GM19395 (cell line): ENCODE measurements around the gene RSAD1.

Experiments used
- ATAC-seq: cut with Tn5 transposase; IDR thresholded peaks from one replicate; pipeline ENCODE4 v1.9.1; 2021; ENCODE audit warnings: mild to moderate bottlenecking, moderate library complexity; ENCODE audit not compliant: unreplicated experiment

The RSAD1 gene

DNA sequence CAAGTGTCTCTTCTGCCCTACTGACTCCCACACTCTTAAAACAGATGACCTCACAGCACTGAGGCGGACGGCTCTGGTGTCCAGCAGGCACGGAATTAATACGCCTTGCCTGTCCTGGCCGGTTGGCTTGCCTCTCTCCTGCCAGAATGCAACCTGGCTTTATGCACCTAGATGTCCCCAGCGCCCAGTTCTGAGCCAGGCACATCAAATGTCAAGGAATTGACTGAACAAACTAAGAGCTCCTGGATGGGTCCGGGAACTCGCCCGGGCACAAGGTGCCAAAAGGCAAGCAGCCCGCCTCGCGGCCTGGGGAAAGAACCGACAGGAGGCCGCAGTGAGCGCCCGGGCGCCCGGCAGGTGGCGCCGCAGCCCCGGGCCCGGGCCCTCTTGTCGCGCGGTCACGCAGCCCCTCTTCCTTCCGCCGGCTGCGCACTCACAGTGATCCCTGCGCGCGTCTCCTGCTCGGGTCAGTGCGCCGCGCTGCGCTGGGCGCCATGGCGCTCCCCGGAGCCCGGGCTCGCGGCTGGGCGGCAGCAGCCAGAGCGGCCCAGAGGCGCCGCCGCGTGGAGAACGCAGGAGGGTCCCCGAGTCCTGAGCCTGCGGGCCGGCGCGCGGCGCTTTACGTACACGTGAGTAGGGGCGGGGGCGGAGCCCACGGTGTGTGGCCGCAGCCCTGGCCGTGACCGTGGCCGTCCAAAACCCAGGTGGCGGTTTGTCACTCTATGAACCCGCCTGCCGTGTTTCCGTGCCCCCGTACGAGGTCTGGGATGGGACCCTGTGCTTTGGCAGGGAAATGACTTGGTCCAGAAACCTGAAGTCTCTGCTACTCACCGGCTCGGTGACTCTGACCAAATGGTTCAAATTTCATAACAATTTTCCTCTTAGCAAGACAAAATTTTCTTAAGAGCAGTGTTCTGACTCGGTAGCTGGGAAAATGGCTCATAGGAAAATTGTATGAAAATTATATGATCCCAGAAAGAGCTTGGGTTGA, at the start of gene RSAD1:
RSAD1 (plus strand) TSS at position 470 of the 991 bp plus-strand sequence; CDS start at position 495, 25 bp downstream.
- peak; percentile 80 for ATAC-seq

DNA sequence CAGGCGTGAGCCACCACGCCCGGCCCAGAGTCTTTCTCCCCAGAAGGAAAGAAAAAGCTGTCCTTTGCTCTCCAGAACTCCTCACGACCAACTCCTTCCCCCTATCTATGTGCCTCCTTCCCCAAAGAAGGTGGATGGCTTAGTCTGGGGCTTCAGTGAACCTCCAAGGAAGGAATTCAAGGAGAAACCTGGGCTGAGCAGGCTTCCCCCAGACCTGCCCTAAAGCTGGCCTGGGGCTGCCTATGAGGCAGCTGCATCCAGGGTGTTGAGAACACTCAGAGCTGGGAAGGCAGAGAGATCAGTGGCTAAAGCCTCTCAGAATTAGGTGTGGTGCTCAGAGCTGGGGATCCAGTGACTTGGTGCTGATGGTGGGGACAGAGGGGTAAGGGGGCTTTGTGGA, 48.9 kb upstream of the RSAD1 start:
- ATAC-seq, result no peak

DNA sequence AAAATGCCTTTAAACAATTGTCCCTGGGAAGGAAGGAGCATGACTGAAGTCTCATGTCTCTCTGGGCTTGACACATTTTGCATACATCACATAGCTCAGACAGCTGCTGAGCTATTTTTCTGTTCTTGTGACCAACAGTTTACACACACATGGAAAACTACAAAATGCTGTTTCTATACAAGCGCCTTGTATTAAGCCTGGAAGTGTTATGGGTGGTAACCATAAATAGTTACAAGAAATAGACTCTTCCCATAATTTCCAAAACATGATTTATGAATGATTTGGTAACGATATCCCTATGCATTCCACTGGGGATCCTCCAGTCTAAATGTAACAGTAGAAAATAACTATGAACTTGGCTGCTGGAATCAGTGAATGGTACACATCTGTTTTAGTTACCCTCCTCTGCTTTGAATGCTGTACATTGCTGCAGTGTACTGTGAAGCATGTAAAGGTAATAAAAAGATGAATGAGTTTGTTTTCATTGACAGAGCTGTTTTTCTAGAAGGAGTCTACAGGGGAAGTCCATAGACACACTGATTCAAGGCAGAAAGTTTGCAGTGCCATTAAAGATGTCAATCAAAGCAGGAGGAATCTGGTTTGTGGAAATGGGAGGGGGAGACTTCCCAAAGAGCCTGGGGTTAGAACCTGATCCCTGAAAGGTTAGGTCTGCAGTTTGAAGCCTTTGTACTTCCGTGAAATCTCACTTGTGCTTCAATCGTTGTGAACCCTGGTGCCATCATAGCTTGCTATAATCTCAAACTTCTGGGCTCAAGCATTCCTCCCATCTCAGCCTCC, 47.6 kb upstream of the RSAD1 start:
- no peak for ATAC-seq

- no peak for ATAC-seq
Measured at GRCh38 chr17:50432125-50432762, 46.4 kb upstream of the RSAD1 start.

DNA sequence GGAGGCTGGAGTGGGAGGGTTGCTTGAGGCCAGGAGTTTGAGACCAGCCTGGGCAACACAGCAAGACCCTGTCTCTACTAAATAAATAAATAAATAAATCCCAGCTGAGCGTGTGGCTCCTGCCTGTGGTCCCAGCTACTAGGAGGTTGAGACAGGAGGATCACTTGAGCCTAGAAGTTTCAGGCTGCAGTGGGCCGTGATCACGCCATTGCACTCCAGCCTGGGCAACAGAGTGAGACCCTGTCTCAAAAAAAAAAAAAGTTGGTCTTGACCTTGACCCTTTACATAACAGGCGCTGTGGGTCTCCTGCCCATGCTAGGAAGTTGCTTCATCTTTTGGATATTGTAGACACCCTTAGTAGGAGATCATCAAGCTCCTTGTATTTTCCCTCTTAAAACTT, 41.3 kb upstream of the RSAD1 start:
- no peak for ATAC-seq

- ATAC-seq, result no peak
Measured at GRCh38 chr17:50439008-50439407, 39.7 kb upstream of the RSAD1 start.

- ATAC-seq, result no peak
Measured at GRCh38 chr17:50440172-50440837, 38.4 kb upstream of the RSAD1 start.

DNA sequence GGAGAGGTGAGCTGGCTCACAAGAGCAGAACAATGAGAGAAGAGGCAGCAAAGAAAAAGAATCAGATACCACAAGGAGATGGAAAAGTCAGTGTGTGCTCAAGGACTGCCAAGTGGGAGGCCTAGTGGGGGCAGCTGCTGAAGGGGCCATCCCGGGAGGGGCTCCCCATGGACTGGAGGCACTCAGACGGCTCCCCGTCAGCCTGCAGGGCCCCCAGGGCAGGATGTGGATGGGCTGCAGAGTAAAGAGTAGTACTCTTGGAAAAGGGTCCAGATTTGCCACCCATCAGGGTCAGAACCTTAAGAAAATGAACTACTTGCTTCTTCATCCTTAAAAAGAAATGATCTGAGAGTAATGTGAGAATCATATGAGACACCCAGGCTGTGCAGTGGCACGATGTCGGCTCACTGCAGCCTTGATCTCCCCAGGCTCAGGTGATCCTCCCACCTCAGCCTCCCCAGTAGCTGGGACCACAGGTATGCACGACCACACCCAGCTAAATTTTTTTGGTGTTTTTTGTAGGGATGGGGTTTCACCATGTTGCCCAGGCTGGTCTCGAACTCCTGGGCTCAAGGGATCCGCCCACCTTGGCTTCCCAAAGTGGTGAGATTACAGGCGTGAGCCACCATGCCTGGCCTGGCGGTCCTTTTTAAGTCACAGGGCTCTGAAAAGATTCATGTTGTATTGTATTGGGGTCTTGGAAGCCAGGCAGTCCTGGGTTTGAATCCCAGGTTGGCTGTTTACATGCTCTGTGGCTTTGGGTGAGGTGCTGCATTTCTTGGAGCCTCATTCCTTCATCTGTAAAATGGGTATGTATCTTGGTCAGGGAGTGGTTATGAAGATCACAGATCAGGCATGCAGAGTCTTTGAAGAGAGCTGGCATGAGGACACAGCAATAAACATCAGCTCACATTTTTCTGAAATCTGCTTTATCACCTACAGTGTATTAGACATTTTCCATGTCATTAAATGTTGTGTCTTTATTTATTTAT, 37.5 kb upstream of the RSAD1 start:
- ATAC-seq, result no peak

GRCh38 chr17:50443505-50443974, 35.1 kb upstream of the RSAD1 start:
- no peak for ATAC-seq

DNA sequence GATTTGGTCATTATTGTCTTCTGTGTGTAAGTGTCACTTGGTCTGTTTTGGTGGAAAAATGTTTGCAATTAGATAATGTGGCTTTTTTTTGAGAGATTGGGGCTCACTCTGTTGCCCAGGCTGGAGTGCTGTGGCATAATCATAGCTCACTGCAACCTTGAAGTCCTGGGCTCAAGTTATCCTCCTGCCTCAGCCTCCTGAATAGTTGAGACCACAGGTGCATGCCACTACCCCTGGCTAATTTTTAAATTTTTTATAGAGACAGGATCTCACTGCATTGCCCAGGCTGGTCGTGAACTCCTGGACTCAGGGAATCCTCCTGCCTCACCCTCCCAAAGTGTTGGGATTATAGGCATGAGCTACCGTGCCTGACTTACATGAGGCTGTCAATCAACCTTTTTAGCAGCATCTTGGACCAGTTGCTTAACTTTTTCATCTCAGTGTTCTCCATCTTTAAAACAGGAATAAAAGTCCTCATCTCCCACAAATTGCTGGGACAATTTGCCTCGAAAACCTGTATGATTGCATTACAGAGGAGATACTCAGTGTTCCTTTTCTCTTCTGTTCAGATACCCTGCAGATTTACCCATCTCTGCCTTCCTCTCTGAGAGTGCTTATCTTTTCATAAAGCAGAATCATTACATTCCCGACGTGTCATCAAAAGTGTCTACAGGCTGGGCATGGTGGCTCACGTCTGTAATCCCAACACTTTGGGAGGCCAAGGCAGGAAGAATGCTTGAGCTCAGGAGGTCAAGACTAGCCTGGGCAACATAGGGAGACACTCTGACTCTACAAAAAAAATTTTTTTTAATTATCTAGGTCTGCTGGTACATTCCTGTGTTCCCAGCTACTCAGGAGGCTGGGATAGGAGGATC, 33.6 kb upstream of the RSAD1 start:
- ATAC-seq, result no peak

GRCh38 chr17:50445730-50446325, 32.8 kb upstream of the RSAD1 start:
- ATAC-seq, result no peak

DNA sequence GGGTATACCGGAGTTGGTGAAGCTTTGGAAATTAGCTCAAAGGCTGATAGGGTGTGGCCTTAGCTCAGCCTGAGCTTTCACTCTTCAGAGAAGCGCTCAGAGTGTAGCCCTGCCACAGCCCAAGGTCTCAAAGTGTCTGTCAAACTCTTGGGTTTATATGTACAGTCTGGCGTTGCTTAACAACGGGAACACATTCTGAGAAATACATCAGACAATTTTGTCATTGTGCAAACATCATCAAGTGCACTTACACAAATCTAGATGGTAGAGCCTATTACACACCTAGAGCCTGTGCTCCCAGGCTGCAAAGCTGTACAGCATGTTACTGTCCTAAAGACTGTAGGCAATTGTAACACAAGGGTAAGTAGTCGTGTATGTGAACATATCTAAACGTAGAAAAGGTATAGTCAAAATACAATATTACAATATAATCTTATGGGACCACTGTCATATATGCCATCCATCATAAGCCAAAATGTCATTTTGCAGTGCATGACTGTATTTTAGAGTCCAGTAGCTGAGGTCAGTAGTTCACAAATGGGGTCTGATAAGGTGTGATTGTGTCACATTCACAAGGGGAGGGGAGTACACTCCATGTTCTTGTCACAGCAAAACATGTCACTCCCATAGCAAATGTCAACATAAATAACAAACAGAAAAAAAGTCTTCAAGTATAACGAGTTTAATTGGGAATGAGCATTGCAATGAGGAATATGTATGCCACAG, 30.6 kb upstream of the RSAD1 start:
- ATAC-seq, result no peak

- ATAC-seq, result no peak
Measured at GRCh38 chr17:50448643-50449042, 30.0 kb upstream of the RSAD1 start.

DNA sequence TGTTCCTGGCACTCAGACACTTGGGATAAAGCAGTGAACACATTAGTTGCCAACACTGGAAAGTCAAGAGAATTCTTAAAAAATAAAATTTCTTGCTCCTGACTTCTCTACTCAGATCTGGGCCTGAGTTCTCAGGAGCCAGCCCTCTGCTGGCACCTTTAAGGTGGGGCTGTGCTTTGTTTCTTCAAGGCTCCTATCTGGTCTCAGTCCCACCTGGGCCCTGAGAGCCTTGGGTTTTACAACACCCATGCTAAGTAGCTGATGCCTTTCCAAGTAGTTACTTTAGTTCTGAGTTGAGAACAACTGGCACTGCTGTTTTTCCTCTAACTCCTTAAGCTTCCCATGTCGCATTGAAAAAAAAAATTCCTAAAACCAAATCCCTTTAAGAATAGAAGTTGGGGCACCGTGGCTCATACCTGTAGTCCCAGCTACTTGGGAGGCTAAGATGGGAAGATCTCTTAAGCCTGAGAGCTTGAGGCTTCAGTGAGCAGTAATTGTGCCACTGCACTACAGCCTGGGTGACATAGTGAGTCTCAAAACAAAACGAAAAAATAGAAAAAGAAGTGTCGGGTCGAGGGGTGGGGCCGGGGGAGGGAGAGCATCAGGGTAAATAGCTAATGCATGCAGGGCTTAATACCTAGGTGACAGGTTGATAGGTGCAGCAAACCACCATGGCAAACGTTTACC, 26.6 kb upstream of the RSAD1 start:
- no peak for ATAC-seq

DNA sequence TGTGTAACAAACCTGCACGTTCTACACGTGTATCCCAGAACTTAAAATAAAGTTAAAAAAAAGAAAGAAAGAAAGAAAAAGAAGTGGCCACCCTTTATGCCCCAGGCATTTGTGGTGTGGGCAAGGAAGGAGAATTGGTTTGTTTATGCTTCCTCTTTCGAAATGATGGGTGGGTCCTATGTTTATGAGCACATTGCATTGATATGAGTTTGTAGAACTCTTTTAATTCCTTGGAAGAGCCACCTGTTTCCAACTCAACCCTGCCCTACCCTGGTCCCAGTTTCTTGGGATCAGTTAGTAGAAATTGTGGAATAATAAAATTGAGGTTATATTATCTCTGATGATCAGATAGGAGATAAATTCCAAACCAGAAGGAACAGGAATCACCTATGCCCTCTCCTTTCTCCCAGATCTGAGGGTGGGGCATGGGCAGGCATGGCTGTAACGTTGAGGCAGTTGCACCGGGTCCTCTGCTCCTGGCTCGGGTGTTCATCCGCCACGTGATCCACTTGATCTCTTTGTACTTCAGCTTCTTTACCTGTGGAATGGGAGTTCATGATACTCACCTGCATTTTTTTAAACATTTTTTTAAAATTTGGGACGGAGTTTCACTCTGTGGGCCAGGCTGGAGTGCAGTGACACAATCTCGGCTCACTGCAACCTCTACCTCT, 25.9 kb upstream of the RSAD1 start:
- no peak for ATAC-seq

GRCh38 chr17:50453901-50454300, 24.8 kb upstream of the RSAD1 start:
- ATAC-seq, result no peak
